ENCODE measurements around the gene CHD2. TPM values are rescaled to one million over a fixed set of nuclear protein-coding genes. Genes with fewer than 3 reads are reported as not detected.
"Not testable (repeated sequence)": the region's sequence is repeated elsewhere in the genome, so short reads cannot be mapped to it uniquely, and the experiment has no call there.

Gene CHD2
- total RNA-seq, 1 donor from 2014 or later: 67.5 TPM

- peak; percentile 63 for ATAC-seq
Measured at GRCh38 chr15:92906563-92907081, 6.5 kb downstream of the CHD2 start.

- ATAC-seq: no peak
Measured at GRCh38 chr15:92907229-92907628, 7.1 kb downstream of the CHD2 start.

GRCh38 chr15:92907896-92908712 is 8.0 kb downstream of the CHD2 start:
- ATAC-seq: peak; percentile 5

- no peak for ATAC-seq
Measured at GRCh38 chr15:92908713-92909057, 8.6 kb downstream of the CHD2 start.

GRCh38 chr15:92909136-92909781 is 9.1 kb downstream of the CHD2 start:
- ATAC-seq: no peak

GRCh38 chr15:92910451-92910850 is 10.3 kb downstream of the CHD2 start:
- no peak for ATAC-seq

- no peak for ATAC-seq
Measured at GRCh38 chr15:92914103-92914499, 14.0 kb downstream of the CHD2 start.

GRCh38 chr15:92914768-92915221 is 14.7 kb downstream of the CHD2 start:
- ATAC-seq: peak; percentile 58

- ATAC-seq: no peak
Measured at GRCh38 chr15:92915766-92916435, 15.8 kb downstream of the CHD2 start.

GRCh38 chr15:92917598-92918407 is 17.7 kb downstream of the CHD2 start:
- ATAC-seq: peak; percentile 49

GRCh38 chr15:92918881-92919280 is 18.8 kb downstream of the CHD2 start:
- not testable (repeated sequence) for ATAC-seq

GRCh38 chr15:92920595-92921161 is 20.6 kb downstream of the CHD2 start:
- peak; percentile 69 for ATAC-seq

GRCh38 chr15:92921215-92922131 is 21.3 kb downstream of the CHD2 start:
- ATAC-seq: peak; percentile 90

GRCh38 chr15:92922418-92923002 is 22.4 kb downstream of the CHD2 start:
- ATAC-seq: no peak

GRCh38 chr15:92924216-92924615 is 24.1 kb downstream of the CHD2 start:
- ATAC-seq: no peak

- ATAC-seq: no peak
Measured at GRCh38 chr15:92925454-92925853, 25.3 kb downstream of the CHD2 start.

- no peak for ATAC-seq
Measured at GRCh38 chr15:92928225-92928750, 28.2 kb downstream of the CHD2 start.

GRCh38 chr15:92929002-92929401 is 28.9 kb downstream of the CHD2 start:
- no peak for ATAC-seq

GRCh38 chr15:92930054-92930621 is 30.0 kb downstream of the CHD2 start:
- no peak for ATAC-seq

GRCh38 chr15:92930776-92931175 is 30.7 kb downstream of the CHD2 start:
- ATAC-seq: peak; percentile 70

Data from esophagus mucosa (tissue), 1 donor.